ENCODE measurements around the gene TMEM236.

Gene TMEM236

DNA sequence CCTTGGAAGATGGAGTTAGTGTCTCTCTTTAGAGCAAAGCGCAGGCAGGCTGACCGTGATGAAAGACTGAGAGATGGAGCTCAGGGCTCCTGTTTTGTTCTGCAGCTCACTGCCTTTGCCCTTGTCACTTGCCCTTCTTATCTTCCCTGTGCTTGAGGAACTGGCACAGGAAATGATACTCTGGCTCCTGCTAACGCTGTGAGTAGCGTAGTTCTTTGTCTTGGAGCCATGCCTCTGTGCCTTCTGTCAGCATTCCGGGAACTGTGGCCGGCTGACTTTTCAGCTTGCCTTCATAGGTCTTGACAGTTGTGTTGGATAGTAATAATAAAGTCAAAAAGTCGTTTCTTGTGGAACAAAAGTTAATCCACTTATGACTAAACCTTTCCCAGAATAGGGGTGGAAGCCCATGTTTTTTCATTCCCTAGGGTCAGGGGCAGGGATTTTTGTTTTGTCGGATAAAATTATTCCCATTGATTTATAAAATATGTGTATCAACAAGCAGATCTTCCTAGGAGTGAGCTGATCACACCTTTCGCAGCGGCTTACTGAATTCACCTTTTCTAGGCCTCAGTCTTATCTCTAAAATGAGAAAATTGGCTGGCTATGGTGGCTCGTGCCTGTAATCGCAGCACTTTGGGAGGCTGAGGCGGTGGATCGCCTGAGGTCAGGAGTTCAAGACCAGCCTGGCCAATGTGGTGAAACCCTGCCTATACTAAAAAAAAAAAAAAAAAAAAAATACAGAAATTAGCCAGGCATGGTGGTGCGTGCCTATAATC is 16.6 kb upstream of the TMEM236 start:
- H3K9me3 ChIP-seq (ENCODE audit: insufficient read depth, low read depth, low read length): no peaks in the 10 kb centered on the region
- no peak overlapping the region for H2BK120ac ChIP-seq (ENCODE audit: insufficient read depth, low read length, poor library complexity)
- no peak overlapping the region for H2AFZ ChIP-seq (ENCODE audit: insufficient read depth, low read length, poor library complexity)
- no peak overlapping the region for H3K4me3 ChIP-seq (ENCODE audit: low read depth, low read length)
- H2BK12ac ChIP-seq (ENCODE audit: low read length): no peak overlapping the region
- no peak overlapping the region for H3K9ac ChIP-seq (ENCODE audit: low read length)
- H3K79me1 ChIP-seq (ENCODE audit: low read length): no peaks in the 10 kb centered on the region
- no peak overlapping the region for H2BK5ac ChIP-seq (ENCODE audit: low read depth, low read length, poor library complexity)
- no CpG with 5 or more reads among the region's 15 CpGs for WGBS (ENCODE audit: extremely low coverage, insufficient coverage, insufficient read length)
- no peak overlapping the region for H2AK5ac ChIP-seq (ENCODE audit: low read length)
- no peaks in the 10 kb centered on the region for H3K79me2 ChIP-seq (ENCODE audit: control insufficient read depth, insufficient read depth, low read length, poor library complexity)
- H3K18ac ChIP-seq (ENCODE audit: low read length): no peak overlapping the region
- H3K27me3 ChIP-seq (ENCODE audit: insufficient read depth, low read length): no peaks in the 10 kb centered on the region
- peaks cover 0 to 2% of the 10 kb centered on the region in 2 experiments for H3K36me3 ChIP-seq (ENCODE audit: control insufficient read depth in 1 of 2, insufficient read depth in 2 of 2, low read length in 2 of 2)
- H4K91ac ChIP-seq (ENCODE audit: low read depth, low read length): no peak overlapping the region
- H3K4me1 ChIP-seq (ENCODE audit: control insufficient read depth in 1 of 2, insufficient read depth in 2 of 2, low read length in 2 of 2): no peaks in the 10 kb centered on the region
- no peak overlapping the region for H3K23ac ChIP-seq (ENCODE audit: low read length)
- DNase-seq: no peak
- no peak overlapping the region for H4K8ac ChIP-seq (ENCODE audit: low read depth, low read length)
- no peak overlapping the region for H3K4ac ChIP-seq (ENCODE audit: low read depth, low read length)
- no peak overlapping the region for H4K12ac ChIP-seq (ENCODE audit: low read depth, low read length)
- H3K14ac ChIP-seq (ENCODE audit: low read length): no peak overlapping the region
- no peak overlapping the region for H3K27ac ChIP-seq (ENCODE audit: low read depth, low read length)
- no peak overlapping the region for H3K4me2 ChIP-seq (ENCODE audit: low read length)

GRCh38 chr10:17736223-17736622 is 15.8 kb upstream of the TMEM236 start:
- WGBS (ENCODE audit: extremely low coverage, insufficient coverage, insufficient read length): no CpG with 5 or more reads among the region's 2 CpGs
- H2BK5ac ChIP-seq (ENCODE audit: low read depth, low read length, poor library complexity): no peak overlapping the region
- no peak overlapping the region for H4K91ac ChIP-seq (ENCODE audit: low read depth, low read length)
- H3K27ac ChIP-seq (ENCODE audit: low read depth, low read length): no peak overlapping the region
- peaks cover 0 to 2% of the 10 kb centered on the region in 2 experiments for H3K36me3 ChIP-seq (ENCODE audit: control insufficient read depth in 1 of 2, insufficient read depth in 2 of 2, low read length in 2 of 2)
- H3K14ac ChIP-seq (ENCODE audit: low read length): no peak overlapping the region
- no peaks in the 10 kb centered on the region for H3K79me2 ChIP-seq (ENCODE audit: control insufficient read depth, insufficient read depth, low read length, poor library complexity)
- no peak overlapping the region for H3K4me2 ChIP-seq (ENCODE audit: low read length)
- peak overlapping the region; percentile 48 for H3K9ac ChIP-seq (ENCODE audit: low read length)
- DNase-seq: no peak
- no peak overlapping the region for H2AFZ ChIP-seq (ENCODE audit: insufficient read depth, low read length, poor library complexity)
- H3K18ac ChIP-seq (ENCODE audit: low read length): no peak overlapping the region
- no peak overlapping the region for H4K8ac ChIP-seq (ENCODE audit: low read depth, low read length)
- no peak overlapping the region for H2AK5ac ChIP-seq (ENCODE audit: low read length)
- no peak overlapping the region for H2BK120ac ChIP-seq (ENCODE audit: insufficient read depth, low read length, poor library complexity)
- no peak overlapping the region for H3K23ac ChIP-seq (ENCODE audit: low read length)
- H3K79me1 ChIP-seq (ENCODE audit: low read length): no peaks in the 10 kb centered on the region
- H2BK12ac ChIP-seq (ENCODE audit: low read length): no peak overlapping the region
- no peaks in the 10 kb centered on the region for H3K9me3 ChIP-seq (ENCODE audit: insufficient read depth, low read depth, low read length)
- no peak overlapping the region for H3K4me3 ChIP-seq (ENCODE audit: low read depth, low read length)
- no peak overlapping the region for H4K12ac ChIP-seq (ENCODE audit: low read depth, low read length)
- no peaks in the 10 kb centered on the region for H3K4me1 ChIP-seq (ENCODE audit: control insufficient read depth in 1 of 2, insufficient read depth in 2 of 2, low read length in 2 of 2)
- no peaks in the 10 kb centered on the region for H3K27me3 ChIP-seq (ENCODE audit: insufficient read depth, low read length)
- no peak overlapping the region for H3K4ac ChIP-seq (ENCODE audit: low read depth, low read length)

GRCh38 chr10:17737027-17737965 is 14.7 kb upstream of the TMEM236 start:
- Histone ChIP-seq H2AK5ac (ENCODE audit: low read length) (no peak overlapping the region), H2AFZ (ENCODE audit: insufficient read depth, low read length, poor library complexity) (no peak overlapping the region), H3K27ac (ENCODE audit: low read depth, low read length) (no peak overlapping the region), H4K91ac (ENCODE audit: low read depth, low read length) (no peak overlapping the region), H2BK5ac (ENCODE audit: low read depth, low read length, poor library complexity) (no peak overlapping the region), H3K79me1 (ENCODE audit: low read length) (no peaks in the 10 kb centered on the region), H3K79me2 (ENCODE audit: control insufficient read depth, insufficient read depth, low read length, poor library complexity) (no peaks in the 10 kb centered on the region), H3K4ac (ENCODE audit: low read depth, low read length) (no peak overlapping the region), H3K18ac (ENCODE audit: low read length) (no peak overlapping the region), H3K4me1 (ENCODE audit: control insufficient read depth in 1 of 2, insufficient read depth in 2 of 2, low read length in 2 of 2) (no peaks in the 10 kb centered on the region), H4K12ac (ENCODE audit: low read depth, low read length) (no peak overlapping the region), H3K27me3 (ENCODE audit: insufficient read depth, low read length) (no peaks in the 10 kb centered on the region), H3K36me3 (ENCODE audit: control insufficient read depth in 1 of 2, insufficient read depth in 2 of 2, low read length in 2 of 2) (peaks cover 0 to 2% of the 10 kb centered on the region in 2 experiments), H3K4me2 (ENCODE audit: low read length) (no peak overlapping the region), H2BK120ac (ENCODE audit: insufficient read depth, low read length, poor library complexity) (no peak overlapping the region), H3K23ac (ENCODE audit: low read length) (no peak overlapping the region), H3K14ac (ENCODE audit: low read length) (no peak overlapping the region), H3K9me3 (ENCODE audit: insufficient read depth, low read depth, low read length) (no peaks in the 10 kb centered on the region), H4K8ac (ENCODE audit: low read depth, low read length) (no peak overlapping the region), H2BK12ac (ENCODE audit: low read length) (no peak overlapping the region), H3K9ac (ENCODE audit: low read length) (no peak overlapping the region), H3K4me3 (ENCODE audit: low read depth, low read length) (no peak overlapping the region)
- WGBS (ENCODE audit: extremely low coverage, insufficient coverage, insufficient read length): no CpG with 5 or more reads among the region's 12 CpGs
- DNase-seq: peak in 1 of 2 donors; percentile 81

DNA sequence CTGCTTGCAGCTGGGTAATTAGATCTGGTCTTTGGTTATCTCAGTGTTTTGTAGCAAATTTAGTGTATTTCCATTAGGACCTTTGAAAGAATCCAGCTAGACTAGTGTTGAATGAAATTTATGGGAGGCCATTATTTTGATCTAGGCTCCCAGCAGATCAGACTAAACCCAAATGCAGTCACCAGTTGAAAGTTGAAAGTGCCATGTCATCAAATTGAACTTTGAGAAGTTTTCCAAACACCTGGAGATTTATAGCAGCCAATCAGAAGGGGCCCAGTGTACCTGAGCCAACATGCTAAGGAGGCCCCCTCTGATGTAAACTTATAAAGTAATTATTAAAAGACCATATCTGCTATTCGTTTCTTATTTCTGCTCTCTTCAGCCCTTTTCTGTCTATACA is 11.3 kb upstream of the TMEM236 start:
- Histone ChIP-seq H3K9me3 (ENCODE audit: insufficient read depth, low read depth, low read length) (no peaks in the 10 kb centered on the region), H3K14ac (ENCODE audit: low read length) (no peak overlapping the region), H4K91ac (ENCODE audit: low read depth, low read length) (no peak overlapping the region), H3K79me1 (ENCODE audit: low read length) (no peaks in the 10 kb centered on the region), H3K4me2 (ENCODE audit: low read length) (no peak overlapping the region), H3K4ac (ENCODE audit: low read depth, low read length) (no peak overlapping the region), H3K79me2 (ENCODE audit: control insufficient read depth, insufficient read depth, low read length, poor library complexity) (no peaks in the 10 kb centered on the region), H3K9ac (ENCODE audit: low read length) (no peak overlapping the region), H4K12ac (ENCODE audit: low read depth, low read length) (no peak overlapping the region), H3K4me1 (ENCODE audit: control insufficient read depth in 1 of 2, insufficient read depth in 2 of 2, low read length in 2 of 2) (no peaks in the 10 kb centered on the region), H2BK5ac (ENCODE audit: low read depth, low read length, poor library complexity) (no peak overlapping the region), H2BK12ac (ENCODE audit: low read length) (no peak overlapping the region), H3K27ac (ENCODE audit: low read depth, low read length) (no peak overlapping the region), H3K4me3 (ENCODE audit: low read depth, low read length) (no peak overlapping the region), H4K8ac (ENCODE audit: low read depth, low read length) (no peak overlapping the region), H3K23ac (ENCODE audit: low read length) (no peak overlapping the region), H2BK120ac (ENCODE audit: insufficient read depth, low read length, poor library complexity) (no peak overlapping the region), H3K18ac (ENCODE audit: low read length) (no peak overlapping the region), H2AK5ac (ENCODE audit: low read length) (no peak overlapping the region), H2AFZ (ENCODE audit: insufficient read depth, low read length, poor library complexity) (no peak overlapping the region), H3K36me3 (ENCODE audit: control insufficient read depth in 1 of 2, insufficient read depth in 2 of 2, low read length in 2 of 2) (peaks cover 0 to 2% of the 10 kb centered on the region in 2 experiments), H3K27me3 (ENCODE audit: insufficient read depth, low read length) (no peaks in the 10 kb centered on the region)
- no peak for DNase-seq
- WGBS (ENCODE audit: extremely low coverage, insufficient coverage, insufficient read length): no CpG with 5 or more reads among the region's 1 CpG

Measured in trophoblast cell (in vitro differentiated cells and primary cell).